ENCODE data around the gene BATF2. TPM values are rescaled to one million over a fixed set of nuclear protein-coding genes. Genes with fewer than 3 reads are reported as not detected.

BATF2 gene
- total and polyA plus RNA-seq, 2 donors from 2014 or later: 5.9 to 8.8 TPM

- TF ChIP-seq CTCF (IDR thresholded peaks at IDR 0.05; ENCODE audit: borderline replicate concordance, extremely low read depth, insufficient read depth): no peak
- intact Hi-C loops (cut with DNase I): no loop called here
- FAIRE-seq: no peak
- Histone ChIP-seq H3K4me1 (ENCODE audit: control insufficient read depth in 2 of 3, insufficient read depth in 2 of 3, low read depth in 1 of 3, low read length in 3 of 3) (peaks cover 0 to 6% (median 4%) of the 10 kb centered on the region in 3 donors), H3K27ac (ENCODE audit: low read depth in 2 of 2, low read length in 2 of 2) (peak within 1 kb of the TSS; percentile 22 to 72), H3K4me3 (ENCODE audit: low read length in 3 of 3) (peak within 1 kb of the TSS; percentile 56 to 67 (median 63)), H3K36me3 (ENCODE audit: control insufficient read depth in 2 of 3, insufficient read depth in 3 of 3, low read length in 3 of 3) (no peaks in the 10 kb centered on the region), H3K9ac (ENCODE audit: low read length in 3 of 3) (peak within 1 kb of the TSS in 2 of 3 donors; percentile 41 to 48), H3K9me3 (ENCODE audit: control insufficient read depth in 2 of 3, insufficient read depth in 1 of 3, low read length in 3 of 3) (no peaks in the 10 kb centered on the region), H3K27me3 (ENCODE audit: control insufficient read depth, insufficient read depth, low read length) (no peaks in the 10 kb centered on the region)
- DNase-seq: peak; percentile 86 to 96 (median 95)
Measured at GRCh38 chr11:64971421-64972233, 25.1 kb downstream of the BATF2 start, which contains the start of gene MAJIN. Gene MAJIN (minus strand): TSS chr11:64972108. CDS start chr11:64959405, 12,703 bp downstream.

GRCh38 chr11:64970731-64971151 lies 26.0 kb downstream of the BATF2 start:
- no peak overlapping the region for H3K27ac ChIP-seq (ENCODE audit: low read depth in 2 of 2, low read length in 2 of 2)
- no peak overlapping the region for H3K4me3 ChIP-seq (ENCODE audit: low read length in 3 of 3)
- H3K4me1 ChIP-seq (ENCODE audit: control insufficient read depth in 2 of 3, insufficient read depth in 2 of 3, low read depth in 1 of 3, low read length in 3 of 3): peaks cover 0 to 6% (median 4%) of the 10 kb centered on the region in 3 donors
- no peak for FAIRE-seq
- no peaks in the 10 kb centered on the region for H3K36me3 ChIP-seq (ENCODE audit: control insufficient read depth in 2 of 3, insufficient read depth in 3 of 3, low read length in 3 of 3)
- H3K9ac ChIP-seq (ENCODE audit: low read length in 3 of 3): no peak overlapping the region
- H3K9me3 ChIP-seq (ENCODE audit: control insufficient read depth in 2 of 3, insufficient read depth in 1 of 3, low read length in 3 of 3): no peaks in the 10 kb centered on the region
- intact Hi-C loops (cut with DNase I): no loop called here
- no peak for DNase-seq
- H3K27me3 ChIP-seq (ENCODE audit: control insufficient read depth, insufficient read depth, low read length): no peaks in the 10 kb centered on the region
- TF ChIP-seq CTCF (IDR thresholded peaks at IDR 0.05; ENCODE audit: borderline replicate concordance, extremely low read depth, insufficient read depth): no peak

GRCh38 chr11:64969209-64969608 lies 27.6 kb downstream of the BATF2 start:
- peaks cover 0 to 6% (median 4%) of the 10 kb centered on the region in 3 donors for H3K4me1 ChIP-seq (ENCODE audit: control insufficient read depth in 2 of 3, insufficient read depth in 2 of 3, low read depth in 1 of 3, low read length in 3 of 3)
- no peak overlapping the region for H3K4me3 ChIP-seq (ENCODE audit: low read length in 3 of 3)
- no peaks in the 10 kb centered on the region for H3K36me3 ChIP-seq (ENCODE audit: control insufficient read depth in 2 of 3, insufficient read depth in 3 of 3, low read length in 3 of 3)
- intact Hi-C loops (cut with DNase I): no loop called here
- H3K27ac ChIP-seq (ENCODE audit: low read depth in 2 of 2, low read length in 2 of 2): no peak overlapping the region
- no peak for DNase-seq
- no peaks in the 10 kb centered on the region for H3K27me3 ChIP-seq (ENCODE audit: control insufficient read depth, insufficient read depth, low read length)
- TF ChIP-seq CTCF (IDR thresholded peaks at IDR 0.05; ENCODE audit: borderline replicate concordance, extremely low read depth, insufficient read depth): no peak
- FAIRE-seq: no peak
- H3K9me3 ChIP-seq (ENCODE audit: control insufficient read depth in 2 of 3, insufficient read depth in 1 of 3, low read length in 3 of 3): no peaks in the 10 kb centered on the region
- H3K9ac ChIP-seq (ENCODE audit: low read length in 3 of 3): no peak overlapping the region

Data from kidney (tissue), 14 donors.